Measurements from ENCODE around the gene CNIH3.

GRCh38 chr1:224616756-224617409, 766 bp downstream of the CNIH3 start:
- TF ChIP-seq, protein P1, sequence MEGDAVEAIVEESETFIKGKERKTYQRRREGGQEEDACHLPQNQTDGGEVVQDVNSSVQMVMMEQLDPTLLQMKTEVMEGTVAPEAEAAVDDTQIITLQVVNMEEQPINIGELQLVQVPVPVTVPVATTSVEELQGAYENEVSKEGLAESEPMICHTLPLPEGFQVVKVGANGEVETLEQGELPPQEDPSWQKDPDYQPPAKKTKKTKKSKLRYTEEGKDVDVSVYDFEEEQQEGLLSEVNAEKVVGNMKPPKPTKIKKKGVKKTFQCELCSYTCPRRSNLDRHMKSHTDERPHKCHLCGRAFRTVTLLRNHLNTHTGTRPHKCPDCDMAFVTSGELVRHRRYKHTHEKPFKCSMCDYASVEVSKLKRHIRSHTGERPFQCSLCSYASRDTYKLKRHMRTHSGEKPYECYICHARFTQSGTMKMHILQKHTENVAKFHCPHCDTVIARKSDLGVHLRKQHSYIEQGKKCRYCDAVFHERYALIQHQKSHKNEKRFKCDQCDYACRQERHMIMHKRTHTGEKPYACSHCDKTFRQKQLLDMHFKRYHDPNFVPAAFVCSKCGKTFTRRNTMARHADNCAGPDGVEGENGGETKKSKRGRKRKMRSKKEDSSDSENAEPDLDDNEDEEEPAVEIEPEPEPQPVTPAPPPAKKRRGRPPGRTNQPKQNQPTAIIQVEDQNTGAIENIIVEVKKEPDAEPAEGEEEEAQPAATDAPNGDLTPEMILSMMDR (IDR thresholded peaks at IDR 0.05; ENCODE audit: insufficient read depth, low read length, poor library complexity, severe bottlenecking) = no peak
- TF ChIP-seq EZH2phosphoT487 (conservative IDR thresholded peaks at IDR 0.05; ENCODE audit: low read length) = no peak
